Activated CD8-positive, alpha-beta memory T cell treated with anti-CD3 and anti-CD28 coated beads, Interleukin-2, amount 50 U/mL, for 1 hour (primary cell): ENCODE data around the gene RAC2.
"Not testable (repeated sequence)": the region's sequence is repeated elsewhere in the genome, so short reads cannot be mapped to it uniquely, and the experiment has no call there.

Experiments used
- DNase-seq: peaks from one replicate; pipeline ENCODE4 v3.0.0-alpha.2; 2020; ENCODE audit errors: extremely low read depth

The RAC2 gene

GRCh38 chr22:37206118-37206840 is 37.8 kb downstream of the RAC2 start:
- no peak for DNase-seq

GRCh38 chr22:37205046-37205445 is 39.0 kb downstream of the RAC2 start:
- no peak for DNase-seq

DNA sequence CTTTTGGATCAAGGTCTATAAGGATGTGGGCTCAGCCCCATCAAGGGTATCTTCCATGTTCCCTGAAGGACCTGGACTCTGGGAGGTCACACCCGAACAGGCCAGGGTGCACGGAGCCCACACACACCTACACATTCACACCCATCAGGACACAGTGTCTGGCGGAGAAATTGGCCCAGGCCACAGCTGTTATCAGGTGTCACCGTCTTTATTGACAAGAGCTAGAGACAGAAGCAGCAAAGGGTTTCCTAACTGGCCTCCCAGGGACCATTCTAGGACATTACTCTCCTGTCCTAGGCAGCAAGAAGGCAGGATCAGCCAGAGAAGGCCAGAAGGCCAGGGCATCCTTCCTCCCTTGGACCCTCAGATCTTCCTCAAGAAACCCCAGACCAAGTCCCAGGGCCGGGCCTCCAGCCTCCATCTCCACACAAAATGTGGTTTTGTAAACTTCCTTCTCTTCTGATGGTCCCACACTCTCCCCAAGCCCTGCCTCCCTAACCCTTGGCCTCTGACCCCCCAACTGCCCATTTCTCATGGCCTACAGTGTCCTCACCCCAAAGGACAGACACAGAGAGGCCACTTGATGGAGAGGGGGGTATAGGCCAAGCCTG is 39.9 kb downstream of the RAC2 start:
- DNase-seq: no peak

DNA sequence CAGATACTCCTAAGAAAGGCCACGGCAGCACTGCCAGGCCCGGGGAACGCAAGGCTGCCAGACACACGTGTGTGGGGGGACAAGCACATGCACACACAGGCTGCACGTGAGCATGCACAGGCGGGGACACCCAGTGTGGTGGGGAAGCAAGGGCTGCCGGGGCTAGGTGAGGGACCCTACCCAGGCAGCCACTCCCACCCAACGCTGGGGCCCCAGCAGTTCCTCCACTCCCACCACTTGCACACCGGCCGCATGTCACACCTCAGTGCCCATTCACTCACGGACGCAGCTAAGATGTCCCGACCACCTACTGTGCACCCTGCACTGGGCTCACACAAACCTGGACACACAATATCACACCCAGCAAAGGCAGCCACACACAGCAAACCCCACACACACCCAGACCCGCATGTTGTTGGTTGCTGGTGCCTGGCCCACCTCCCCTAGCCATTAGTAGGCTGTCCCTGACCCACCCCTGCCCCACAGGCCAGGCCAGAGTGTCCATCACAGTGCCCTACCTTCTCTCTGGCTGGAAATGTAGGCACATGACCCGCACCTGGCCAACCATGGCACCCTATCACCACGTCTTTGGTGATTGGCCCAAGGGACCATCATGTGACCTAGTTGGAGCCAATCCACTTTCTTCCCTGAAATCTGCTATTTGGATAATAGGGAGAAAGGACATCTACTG is 40.6 kb downstream of the RAC2 start:
- DNase-seq: no peak

DNA sequence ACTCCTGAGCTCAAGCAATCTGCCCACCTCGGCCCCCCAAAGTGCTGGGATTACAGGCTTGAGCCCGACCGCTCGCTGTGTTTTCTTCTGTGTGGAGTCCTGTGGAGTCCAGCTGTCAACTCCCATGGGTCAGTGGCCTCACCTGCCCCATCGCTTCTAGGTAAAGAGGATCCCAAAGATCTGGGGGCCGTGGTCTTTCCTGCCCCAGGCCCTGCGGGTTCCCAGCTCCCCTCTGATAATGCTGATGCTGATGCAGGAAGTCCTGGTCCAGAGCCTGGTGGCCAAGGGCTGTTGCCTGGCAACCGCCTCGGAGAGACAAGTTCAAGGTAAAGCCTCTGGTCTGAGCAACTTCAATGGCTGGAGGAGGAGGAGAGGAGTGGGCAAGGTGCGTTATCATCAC is 41.4 kb downstream of the RAC2 start:
- no peak for DNase-seq

DNA sequence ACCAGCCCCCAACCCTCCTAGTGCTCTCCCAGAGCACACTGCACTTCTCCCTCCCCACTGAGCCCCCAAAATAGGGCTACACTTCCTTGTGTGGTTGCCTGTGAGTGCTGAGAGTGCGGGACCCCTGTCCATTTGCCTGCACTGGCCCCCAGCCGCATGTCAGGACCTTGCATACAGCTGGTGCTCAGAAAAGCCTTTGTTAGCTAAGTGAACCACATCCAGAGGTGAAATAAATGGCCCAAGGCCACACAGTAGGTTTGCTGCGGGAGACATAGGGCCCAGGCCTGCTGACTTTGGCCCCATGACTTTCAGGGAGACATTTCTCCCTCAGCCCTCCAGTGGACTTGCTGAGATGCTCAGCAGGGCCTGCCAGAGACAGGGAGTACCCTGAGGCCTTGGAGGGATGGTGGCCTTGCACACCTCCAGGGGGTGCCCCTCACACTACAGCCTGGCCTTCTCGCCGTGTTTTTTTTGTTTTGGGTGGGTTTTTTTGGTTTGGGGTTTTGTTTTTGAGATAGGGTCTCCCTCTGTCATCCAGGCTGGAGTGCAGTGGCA is 42.0 kb downstream of the RAC2 start:
- no peak for DNase-seq

DNA sequence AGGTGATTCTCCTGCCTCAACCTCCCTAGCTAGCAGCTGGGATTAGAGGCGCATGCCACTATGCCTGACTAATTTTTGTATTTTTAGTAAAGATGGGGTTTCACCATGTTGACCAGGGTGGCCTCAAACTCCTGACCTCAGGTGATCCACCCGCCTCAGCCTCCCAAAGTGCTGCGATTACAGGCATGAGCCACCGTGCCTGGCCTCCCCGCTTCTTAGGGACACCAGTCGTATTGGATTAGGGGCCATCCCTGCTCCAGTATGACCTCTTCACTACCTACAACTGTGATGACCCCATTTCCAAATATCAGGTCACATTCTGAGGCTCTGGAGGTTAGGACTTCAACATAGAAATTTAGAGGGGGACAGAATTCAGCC is 42.6 kb downstream of the RAC2 start:
- DNase-seq: not testable (repeated sequence)

DNA sequence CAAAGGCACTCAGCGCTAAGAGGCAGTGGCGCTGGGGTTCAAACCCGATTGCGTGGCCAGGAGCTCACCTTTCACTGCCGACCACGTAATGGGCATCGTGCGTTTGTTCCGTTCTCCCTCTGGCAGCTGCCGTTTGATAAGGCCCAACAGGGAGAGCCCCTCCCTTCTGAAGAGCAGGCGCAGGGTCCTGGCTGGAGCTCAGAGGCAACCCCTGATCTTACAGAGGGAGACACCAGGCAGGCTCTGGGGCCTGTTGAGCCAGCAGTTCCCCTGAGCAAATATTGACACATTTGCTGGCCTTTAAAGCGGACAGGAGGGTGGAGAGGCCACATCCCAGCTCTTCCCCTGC is 44.3 kb downstream of the RAC2 start:
- no peak for DNase-seq

DNA sequence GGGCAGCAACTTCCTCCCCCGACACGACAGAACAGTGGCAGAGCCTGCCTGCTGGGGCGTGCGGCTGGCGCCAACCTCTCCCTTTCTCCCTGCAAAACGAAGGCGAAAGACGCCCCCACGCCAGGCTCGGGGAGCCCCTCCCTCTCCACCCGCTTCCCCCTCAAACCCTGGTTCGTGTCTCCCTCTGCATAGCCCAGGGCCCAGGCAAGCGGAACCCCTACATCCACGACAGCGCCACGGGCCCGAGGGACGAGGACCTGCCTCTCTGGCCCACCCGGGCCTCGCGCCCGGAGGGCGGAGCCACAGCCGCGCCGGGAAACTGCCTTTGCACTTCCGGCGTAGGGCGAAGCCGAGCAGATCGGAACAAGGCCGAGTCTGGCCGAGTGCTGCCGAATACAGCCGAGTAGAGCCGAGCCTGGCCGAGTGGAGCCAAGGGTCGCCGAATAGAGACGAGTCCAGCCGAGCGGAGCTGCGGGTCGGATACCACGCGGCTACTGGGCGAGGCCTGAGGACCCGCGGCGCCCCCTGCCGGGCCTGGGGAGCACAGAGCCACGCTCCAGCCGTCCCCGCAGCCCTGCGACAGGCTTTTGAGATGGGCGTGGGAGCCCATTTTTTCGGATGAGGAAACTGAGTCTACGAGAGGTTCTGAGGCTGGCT is 44.8 kb downstream of the RAC2 start:
- peak; percentile 96 for DNase-seq

DNA sequence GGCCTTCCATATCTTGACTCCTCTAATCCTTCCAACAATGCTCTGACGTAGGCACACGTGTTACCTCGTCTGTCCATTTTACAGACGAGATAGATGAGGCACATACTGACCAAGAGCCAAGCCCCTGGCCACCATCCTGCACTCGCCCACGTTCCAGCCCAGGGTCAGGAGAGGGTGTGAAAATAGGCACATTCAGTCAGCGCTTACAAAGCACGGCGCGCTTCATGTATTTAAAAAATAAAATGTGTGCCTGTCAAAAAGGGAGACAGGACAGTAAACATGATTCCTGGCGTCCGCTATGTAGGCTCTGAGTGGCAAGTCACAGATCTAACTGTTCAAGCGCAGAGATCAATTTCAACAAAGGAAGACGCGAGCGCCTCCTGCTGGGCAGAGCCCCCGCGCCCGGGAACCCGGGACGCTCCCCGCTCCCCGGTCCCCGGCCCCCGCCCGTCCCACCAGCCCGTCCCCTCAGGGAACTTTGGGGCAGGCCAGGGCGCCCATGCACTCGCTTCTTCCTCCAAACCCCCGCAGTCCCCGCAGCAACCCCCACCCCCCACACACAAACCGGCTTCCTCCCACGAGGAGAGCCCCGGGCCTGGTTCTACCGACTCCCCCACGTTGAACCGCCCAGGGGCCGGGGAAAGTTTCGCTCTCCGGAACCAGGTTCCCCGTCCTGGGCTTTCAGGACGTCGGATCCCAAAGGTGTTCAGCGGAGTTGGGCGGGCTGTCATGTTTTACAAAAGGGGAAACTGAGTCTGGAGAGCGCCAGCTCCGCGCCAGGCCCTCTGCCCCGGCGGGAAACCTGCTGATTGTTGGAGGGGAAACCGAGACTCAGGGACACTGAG is 45.6 kb downstream of the RAC2 start:
- peak; percentile 69 for DNase-seq

GRCh38 chr22:37197451-37198257 is 46.4 kb downstream of the RAC2 start:
- no peak for DNase-seq

DNA sequence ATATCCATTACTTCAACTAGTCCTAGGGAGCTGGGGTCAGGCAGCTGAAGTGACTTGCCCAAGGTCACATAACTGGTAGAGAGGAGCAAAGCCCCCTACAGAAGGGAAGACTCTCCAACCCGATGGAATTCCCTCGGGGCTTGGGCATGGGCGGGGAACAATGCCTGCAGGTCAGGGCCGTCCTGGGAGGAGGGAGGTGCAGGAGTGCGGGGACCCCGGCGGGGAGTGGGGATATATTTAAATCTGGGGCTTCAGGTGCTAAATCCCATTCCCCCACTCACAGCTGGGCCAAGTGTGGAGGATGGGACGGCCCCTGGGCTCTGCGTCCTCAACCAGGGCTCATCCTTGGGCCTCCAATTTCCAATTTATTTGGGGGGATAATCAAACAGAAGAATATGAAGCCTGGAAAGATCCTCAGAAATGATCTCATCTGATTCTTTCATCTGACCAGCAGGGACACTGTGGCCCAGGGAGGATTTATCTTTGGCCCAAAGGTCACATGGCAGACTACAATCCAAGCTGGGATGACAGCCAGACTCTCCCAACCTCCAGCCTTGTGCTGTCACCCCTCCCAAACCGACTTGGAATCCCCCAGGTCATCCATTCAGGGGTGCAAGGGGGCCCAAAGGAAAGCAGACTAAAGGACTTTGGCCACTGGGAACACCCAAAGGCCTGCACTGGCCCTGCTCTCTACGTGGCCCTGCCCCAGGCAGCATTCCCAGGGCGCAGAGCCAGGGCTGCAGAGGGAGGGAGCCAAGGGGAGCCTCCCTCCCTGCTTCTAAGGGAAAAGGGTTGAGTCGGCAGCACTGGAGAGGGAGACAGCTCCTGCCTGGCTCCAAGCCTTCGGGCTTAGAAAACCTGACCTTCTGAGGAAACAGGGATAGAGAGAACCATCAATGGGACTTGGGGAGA is 47.3 kb downstream of the RAC2 start:
- no peak for DNase-seq

DNA sequence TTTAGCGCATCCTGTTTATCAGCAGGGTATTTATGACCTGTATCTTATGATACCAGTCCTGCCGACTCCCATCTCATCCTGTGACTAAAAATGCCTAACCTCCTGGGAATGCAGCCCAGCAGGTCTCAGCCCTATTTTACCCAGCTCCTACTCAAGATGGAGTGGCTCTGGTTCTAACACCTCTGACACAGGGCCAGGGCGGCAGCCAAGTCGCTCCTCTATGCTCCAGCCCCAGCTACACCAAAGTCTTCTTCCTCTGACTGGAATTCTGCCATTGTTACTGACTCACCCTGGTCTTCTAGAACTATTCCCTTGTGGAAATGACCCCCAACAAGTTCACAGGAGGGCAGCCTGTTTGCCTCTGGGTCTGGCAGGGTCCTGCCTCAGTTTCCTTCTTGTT is 48.1 kb downstream of the RAC2 start:
- DNase-seq: no peak

DNA sequence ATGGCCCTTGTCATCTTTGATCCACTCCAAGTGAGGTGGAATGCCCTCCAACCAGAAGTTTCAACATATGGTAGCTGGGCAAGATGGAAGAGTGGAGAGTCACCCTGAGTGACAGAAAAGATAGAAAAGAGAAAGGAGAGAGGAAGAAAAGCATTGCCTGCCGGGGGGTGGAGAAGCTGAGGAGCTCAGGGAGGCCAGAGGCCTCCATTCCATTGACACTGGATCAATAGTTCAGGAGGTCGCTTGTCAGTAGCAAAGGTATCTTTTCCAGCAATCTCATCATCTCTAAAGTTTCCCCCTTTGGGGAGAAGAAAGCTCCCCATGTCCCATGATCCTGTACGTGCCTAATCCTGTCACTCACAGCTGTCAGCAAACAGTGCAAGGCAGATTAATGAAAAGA is 49.3 kb downstream of the RAC2 start:
- DNase-seq: no peak

DNA sequence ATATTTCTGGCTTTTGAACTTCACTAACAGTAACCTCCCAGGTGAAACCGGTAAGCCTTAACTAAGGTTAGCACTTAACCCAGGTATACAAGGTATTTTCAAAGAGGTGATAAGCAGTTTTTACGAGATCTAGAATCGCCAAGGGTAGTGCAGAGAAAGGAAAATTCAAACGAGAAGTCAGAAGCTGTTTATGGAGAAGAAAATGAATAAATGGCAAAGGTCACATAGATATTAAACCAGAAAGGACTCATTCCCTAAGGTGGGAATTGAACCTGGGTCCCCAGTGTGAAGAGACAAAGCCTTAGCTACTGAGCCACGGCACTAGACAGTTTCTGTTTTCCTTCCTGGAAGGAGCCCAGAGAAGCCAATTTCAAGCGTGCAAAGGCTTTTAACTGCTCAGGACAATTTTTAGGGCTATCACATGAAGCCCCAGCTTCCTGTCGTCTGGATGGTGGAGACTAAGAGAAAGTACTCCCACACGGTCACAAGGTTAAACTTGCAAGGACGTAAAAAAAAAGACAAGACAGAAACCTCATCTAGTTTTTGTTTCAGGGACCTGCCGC is 50.4 kb downstream of the RAC2 start:
- DNase-seq: peak; percentile 10

DNA sequence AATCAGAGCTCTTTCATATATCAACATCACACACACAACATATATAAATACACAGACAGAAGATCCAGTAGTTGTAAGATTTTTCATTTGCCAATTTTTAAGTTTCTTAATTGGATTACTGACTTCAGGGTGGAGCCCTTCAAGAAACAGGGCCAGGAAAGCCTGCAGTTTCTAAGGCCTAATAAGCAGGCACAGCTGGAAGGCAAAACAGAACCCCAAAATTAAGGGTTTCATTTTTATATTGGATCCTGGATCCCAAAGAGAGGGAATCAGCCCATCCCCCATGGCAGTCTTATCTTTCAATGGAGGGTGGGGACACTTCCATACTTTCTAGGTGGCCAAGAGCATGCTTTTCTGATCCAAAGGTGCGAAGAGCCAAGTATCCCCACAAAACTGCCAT is 51.3 kb downstream of the RAC2 start:
- DNase-seq: no peak

DNA sequence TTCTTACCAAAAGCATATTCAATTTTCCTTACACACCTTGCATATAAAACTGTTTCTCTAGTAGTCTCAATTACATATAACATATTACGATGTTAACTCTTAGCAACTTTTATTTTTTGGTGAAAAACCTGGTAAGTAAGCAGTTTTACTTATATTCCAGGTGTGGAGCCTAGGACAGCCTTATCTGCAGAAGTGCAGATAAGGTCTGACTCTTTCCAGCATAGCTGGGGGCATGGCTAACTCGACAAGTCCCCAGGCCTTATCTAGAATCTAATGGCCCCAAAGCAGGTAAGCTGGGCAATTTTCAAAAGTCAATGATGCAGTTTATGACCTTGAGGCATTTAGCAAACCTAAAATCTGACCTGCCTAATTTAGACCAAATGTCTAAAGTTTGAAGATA is 51.9 kb downstream of the RAC2 start:
- DNase-seq: no peak

- no peak for DNase-seq
These were observed 53.7 kb downstream of the RAC2 start for GRCh38 chr22:37190262-37190780.

DNA sequence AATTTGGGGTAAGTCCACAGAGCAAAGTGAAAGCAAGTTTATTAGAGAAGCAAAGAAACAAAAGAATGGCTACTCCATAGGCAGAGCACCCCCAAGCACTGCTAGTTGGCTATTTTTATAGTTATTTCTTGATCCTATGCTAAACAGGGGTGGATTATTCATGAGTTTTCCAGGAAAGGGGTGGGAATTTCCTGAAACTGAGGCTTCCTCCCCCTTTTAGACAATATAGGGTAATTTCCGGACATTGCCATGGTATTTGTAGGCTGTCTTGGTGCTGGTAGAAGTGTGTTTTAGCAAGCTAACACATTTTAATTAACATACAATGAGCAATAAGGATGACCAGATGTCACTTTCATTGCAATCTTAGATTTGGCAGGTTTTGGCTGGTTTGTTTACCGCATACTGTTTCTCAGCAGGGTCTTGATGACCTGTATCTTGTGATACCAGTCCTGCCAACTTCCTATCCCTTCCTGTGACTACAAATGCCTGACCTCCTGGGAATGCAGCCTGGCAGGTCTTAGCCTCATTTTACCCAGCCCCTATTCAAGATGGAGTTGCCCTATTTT is 55.1 kb downstream of the RAC2 start:
- DNase-seq: no peak
